GM19468 (cell line): ENCODE measurements around the gene PRKAR1B.

Source experiments
- ATAC-seq: cut with Tn5 transposase; IDR thresholded peaks from one replicate; pipeline ENCODE4 v1.9.1; 2021; ENCODE audit warnings: mild to moderate bottlenecking, moderate library complexity, moderate number of reproducible peaks; ENCODE audit not compliant: unreplicated experiment; ENCODE audit errors: extremely low read depth

The PRKAR1B gene

GRCh38 chr7:582931-583330 is 144.2 kb downstream of the PRKAR1B start:
- no peak for ATAC-seq

- ATAC-seq: no peak
Measured at GRCh38 chr7:582081-582835, 144.8 kb downstream of the PRKAR1B start.

DNA sequence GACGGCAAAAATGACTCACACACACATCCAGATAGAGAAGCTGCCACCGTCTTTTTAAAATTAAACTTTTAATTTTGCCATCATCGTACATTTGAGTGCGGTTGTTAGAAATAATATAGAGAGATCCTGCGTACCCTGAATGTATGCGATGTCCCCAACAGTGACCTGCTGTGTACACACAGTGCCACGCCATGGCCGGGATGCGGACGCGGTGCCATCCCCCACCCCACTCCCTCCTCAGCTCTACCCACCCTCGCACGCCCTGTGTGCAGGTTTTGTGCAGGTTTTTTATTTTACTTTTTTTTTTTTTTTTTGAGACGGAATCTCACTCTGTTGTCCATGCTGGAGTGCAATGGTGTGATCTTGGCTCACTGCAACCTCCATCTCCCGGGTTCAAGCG is 148.7 kb downstream of the PRKAR1B start:
- ATAC-seq: no peak

GRCh38 chr7:577741-578370 is 149.2 kb downstream of the PRKAR1B start:
- ATAC-seq: no peak

DNA sequence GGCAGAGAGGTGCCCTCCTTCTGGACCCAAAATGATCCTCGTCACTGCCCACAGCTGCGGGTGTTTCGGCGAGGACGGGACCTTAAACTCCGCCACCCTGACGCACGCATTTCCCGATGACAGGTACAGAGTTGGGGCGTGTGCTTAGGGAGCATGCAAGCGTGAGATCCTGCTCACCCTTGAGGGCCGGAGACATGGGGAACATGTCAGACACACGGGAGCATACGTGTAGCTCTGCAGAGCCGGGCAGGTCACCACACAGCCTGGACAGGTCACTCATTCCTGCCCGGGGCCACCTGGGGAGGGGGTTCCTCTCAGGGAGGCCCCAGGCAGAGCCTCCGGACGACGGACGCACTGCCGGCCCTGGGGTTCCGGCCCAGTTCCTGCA is 149.8 kb downstream of the PRKAR1B start:
- ATAC-seq: no peak

GRCh38 chr7:576524-577277 is 150.4 kb downstream of the PRKAR1B start:
- no peak for ATAC-seq

GRCh38 chr7:575425-576366 is 151.4 kb downstream of the PRKAR1B start:
- no peak for ATAC-seq

- no peak for ATAC-seq
Measured at GRCh38 chr7:574661-575395, 152.3 kb downstream of the PRKAR1B start.

DNA sequence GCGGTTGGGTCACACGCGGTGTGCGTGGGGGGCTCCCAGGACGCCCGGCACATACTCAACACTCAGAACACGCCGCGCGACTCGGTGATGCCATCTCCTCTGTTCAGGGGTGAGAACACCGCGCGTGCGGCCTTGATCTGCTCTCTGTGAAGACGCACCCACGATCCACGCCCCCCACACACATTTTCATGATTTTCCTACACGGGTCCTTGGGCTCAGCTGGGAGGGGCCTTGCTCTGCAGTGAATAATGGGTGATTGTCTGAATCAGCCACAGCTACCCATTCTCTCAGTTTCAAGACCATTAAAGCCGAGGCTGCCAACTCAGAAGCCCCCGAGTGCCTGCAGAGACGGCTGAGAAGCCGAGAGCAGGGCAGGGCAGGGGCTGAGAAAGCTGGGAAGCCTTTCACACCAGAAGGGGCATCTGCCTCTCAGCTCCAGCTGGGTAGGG is 153.1 kb downstream of the PRKAR1B start:
- no peak for ATAC-seq

DNA sequence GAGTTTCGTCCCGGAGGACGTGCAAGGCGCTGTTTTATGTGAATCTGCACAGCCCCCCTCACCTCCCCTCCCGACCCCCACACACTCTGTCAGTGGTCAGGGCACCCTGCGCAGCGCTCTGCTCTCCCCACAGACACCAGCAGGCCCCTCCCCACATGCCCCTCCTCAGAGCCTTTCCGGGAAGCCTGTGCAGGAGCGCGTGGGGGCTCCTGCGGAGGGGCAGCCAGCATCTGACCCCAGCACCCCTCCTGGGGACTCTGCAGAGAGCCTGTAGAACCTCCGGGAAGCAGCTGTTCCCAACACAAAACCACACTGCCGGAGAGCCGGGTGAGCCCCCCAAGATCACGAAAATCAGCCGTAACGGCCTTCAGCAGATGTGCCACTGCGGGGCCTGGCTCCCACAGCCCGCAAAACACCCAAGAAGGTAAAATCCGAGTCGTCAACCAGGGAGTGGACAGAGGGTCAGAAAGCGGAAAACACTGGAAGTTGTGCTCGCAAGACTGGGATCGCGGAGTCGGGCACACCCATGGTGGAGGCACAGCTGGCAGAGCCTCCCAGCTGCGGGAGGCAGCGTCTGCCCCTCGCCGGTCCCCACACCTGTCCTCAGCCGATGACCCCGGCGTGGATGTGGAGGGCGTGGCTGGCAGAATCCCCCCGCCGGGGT is 153.7 kb downstream of the PRKAR1B start:
- ATAC-seq: no peak

DNA sequence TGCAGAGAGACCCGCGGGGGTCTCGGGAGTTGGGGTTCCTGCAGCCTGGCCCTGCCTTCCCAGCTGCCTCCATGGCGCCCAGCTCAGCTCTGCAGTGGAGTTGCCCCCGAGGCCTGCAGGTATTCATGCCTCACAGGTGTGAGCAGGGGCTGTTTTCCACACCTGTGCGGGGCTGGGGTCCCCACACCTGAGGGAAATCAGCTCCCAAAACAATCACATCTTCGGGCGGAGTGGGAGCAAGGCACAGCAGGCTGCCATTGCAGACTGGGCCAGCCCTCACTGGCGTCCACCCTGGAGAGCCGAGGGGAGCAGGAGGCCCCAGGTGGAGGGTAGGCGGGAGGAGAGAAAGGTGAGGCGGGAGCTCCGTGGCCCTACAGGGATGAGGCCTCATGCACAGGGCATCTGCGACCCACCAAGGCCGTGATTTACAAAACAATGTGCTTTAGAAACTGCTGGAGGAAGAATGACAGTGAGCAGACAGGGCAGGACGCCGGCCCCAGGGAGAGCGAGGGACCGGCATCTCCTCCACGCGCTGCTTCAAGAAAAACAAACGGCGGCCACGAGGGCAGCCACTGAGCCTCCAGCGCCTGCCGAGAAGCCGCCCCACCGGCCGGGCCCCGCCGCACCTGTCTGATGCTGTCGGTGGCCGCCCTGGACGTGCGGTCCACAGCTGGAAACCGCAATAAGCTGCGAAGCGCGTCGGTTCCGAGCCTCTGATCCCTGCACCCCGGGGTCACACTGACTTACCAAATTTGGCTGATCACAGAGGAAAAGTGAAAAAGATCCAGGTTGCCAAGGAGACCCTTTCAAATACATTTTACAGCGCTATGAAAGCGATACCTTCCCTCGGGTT is 154.4 kb downstream of the PRKAR1B start:
- no peak for ATAC-seq

DNA sequence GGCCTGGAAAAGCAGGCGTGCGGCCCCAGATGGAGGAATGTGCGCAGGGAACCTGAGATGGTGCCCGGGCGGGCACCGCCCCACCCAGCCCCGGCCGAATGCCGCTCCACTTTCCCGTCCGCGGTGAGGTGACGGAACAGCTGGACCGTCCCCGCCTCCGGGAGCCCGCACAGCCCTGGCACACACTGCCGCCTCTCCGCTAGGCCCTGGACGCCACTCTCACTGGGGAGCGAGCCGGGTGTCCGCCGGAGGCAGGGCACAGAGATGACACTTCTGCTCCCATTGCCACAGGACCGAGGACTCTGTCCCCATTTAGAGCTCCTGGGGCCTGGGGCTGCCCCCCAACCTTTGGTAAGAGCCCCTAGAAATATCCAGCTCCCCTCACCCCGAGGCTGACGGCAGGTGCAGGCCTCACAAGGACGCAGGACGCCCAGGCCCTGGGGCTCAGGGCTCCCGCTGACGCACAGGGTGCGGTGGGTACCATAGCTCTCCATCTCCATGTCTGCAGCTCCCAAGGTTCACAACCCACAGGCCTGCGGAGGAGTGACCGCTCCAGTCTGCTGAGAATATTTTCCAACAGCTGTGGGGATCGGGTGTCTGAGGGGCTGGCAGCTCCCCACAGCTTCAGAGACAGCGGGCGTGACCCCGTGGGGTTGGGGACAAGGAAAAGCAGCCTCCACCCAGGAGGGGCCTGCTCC is 155.2 kb downstream of the PRKAR1B start:
- ATAC-seq: no peak

GRCh38 chr7:571096-571717 is 155.9 kb downstream of the PRKAR1B start:
- ATAC-seq: no peak

DNA sequence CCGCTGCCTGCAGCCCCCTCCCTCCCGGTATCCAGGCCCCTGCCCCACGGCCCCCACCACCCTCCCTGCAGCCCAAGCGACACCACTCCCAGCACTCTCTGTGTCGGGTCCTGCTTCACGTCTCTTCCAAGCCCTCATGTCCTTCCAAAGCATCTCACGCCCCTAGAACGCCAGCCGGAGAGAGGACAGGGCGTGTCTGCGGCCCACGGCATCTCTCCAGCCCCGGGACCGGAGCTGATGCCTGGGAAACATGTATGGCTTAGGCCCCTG is 156.3 kb downstream of the PRKAR1B start:
- no peak for ATAC-seq

GRCh38 chr7:569996-570800 is 156.9 kb downstream of the PRKAR1B start:
- no peak for ATAC-seq

DNA sequence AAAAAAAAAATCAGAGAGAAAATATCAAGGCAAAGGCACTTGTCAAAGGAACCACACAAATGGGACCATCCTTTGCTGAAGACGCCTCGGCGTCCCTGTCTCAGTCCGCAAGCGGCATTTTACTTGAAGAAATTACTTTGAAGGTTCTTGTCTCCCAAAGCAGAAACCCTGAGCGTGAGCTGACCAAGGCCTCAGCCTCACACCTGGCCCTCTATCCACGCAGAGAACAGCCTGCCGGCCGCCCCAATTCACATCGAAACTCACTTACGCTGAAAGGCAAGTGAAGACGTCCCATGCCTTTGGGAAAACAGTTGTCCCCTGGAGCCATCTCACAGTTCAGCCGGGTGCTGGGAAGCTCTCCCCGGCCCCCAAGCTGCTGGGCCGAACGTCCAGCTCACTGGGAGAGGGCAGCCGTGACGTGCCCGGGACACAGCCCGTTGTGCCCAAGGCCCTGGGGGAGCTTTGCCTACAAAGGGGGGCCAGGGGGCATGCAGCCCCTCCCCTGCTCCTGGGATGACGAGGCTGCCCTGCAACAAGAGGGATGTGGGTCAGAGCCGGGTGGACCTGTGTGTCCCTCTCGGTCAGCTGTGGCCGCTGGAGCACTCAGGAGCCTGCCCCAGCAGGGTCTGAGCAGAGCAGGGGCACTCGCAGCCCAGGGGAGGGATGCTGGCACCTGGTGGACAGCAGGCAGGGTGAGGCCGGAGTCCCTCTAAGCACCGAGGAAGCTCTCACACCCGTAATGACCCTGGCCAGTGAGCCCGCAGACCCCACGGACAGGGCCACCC is 157.8 kb downstream of the PRKAR1B start:
- ATAC-seq: no peak
